ENCODE results near the gene FOXN4. TPM values are rescaled to one million over a fixed set of nuclear protein-coding genes. Genes with fewer than 3 reads are reported as not detected.

The FOXN4 gene
- total and polyA plus RNA-seq, 2 donors (not counting 3 experiments of a cell fraction or from before 2014, with no cell fraction given) = not detected

DNA sequence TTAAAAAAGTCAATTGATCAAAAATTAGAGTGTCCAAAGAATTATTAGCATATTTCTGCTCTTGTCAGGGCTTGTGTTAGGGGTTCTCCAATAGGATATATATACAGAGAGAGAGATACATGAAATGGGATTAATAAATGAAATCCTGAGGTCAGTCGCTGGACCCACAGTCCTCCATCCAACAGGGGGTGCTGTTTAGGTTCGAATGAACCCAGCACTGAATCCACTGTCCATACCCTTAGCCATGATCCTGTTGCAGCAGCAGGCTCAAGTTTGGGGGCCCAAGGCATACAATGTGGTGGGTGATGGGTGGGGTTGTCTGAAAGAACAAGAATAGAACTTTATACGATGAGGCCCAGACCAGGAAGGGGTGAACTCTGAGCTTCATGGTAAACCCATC lies 37.8 kb upstream of the FOXN4 start:
- ChIA-PET POLR2A (no interaction called here), CTCF (interaction anchor here (0.8 kb wide), 1 partner anchor 81 kb away, joined by 3 read pairs; no protein-coding TSS in a partner anchor)
- dilution Hi-C loops (cut with MboI; ENCODE audit: extremely low pct_ligation_motif_present, low sequenced_read_pairs) (no loop called here), intact Hi-C loops (cut with micrococcal nuclease) (no loop called here)
- Histone ChIP-seq H3K27me3 (ENCODE audit: control insufficient read depth in 2 of 2, insufficient read depth in 2 of 2, low read length in 2 of 2) (no peaks in the 10 kb centered on the region), H3K9me1 (replicated peaks; ENCODE audit: control insufficient read depth, extremely low read depth, insufficient read depth, low read length) (no peaks in the 10 kb centered on the region), H4K20me1 (replicated peaks; ENCODE audit: control insufficient read depth, extremely low read depth, insufficient read depth, low read length) (no peaks in the 10 kb centered on the region), H3K9ac (replicated peaks; ENCODE audit: extremely low read depth, insufficient read depth, low read length) (no peak overlapping the region), H3K36me3 (ENCODE audit: control insufficient read depth in 2 of 2, extremely low read depth in 1 of 2, insufficient read depth in 2 of 2, low read length in 2 of 2) (no peaks in the 10 kb centered on the region), H2AFZ (ENCODE audit: low read depth, low read length) (no peak overlapping the region), H3K4me1 (ENCODE audit: control insufficient read depth, extremely low read depth, insufficient read depth, low read length) (no peaks in the 10 kb centered on the region), H3K4me3 (replicated peaks in 1 of 3; ENCODE audit: insufficient read depth in 1 of 3, low read depth in 1 of 3, low read length in 3 of 3) (no peak overlapping the region), H3K4me2 (ENCODE audit: insufficient read depth, low read length) (no peak overlapping the region), H3K79me2 (ENCODE audit: control insufficient read depth, insufficient read depth, low read length) (no peaks in the 10 kb centered on the region), H3K9me3 (replicated peaks; ENCODE audit: control insufficient read depth, insufficient read depth, low read length) (no peaks in the 10 kb centered on the region), H3K27ac (ENCODE audit: insufficient read depth, low read depth, low read length) (no peak overlapping the region)
- no peak for TF ChIP-seq CTCF (IDR thresholded peaks at IDR 0.05; ENCODE audit: extremely low read depth in 1 of 2, insufficient read depth in 1 of 2, low read depth in 1 of 2, low read length in 2 of 2)
- TF ChIP-seq, protein P1, sequence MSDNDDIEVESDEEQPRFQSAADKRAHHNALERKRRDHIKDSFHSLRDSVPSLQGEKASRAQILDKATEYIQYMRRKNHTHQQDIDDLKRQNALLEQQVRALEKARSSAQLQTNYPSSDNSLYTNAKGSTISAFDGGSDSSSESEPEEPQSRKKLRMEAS (IDR thresholded peaks at IDR 0.05; ENCODE audit: insufficient read depth, insufficient read length) = no peak
- no peak for TF ChIP-seq POLR2A (IDR thresholded peaks at IDR 0.05; ENCODE audit: low read depth, low read length)
- TF ChIP-seq FOS (IDR thresholded peaks at IDR 0.05; ENCODE audit: borderline replicate concordance, insufficient read depth, low read length) = no peak
- TF ChIP-seq EZH2 (IDR thresholded peaks at IDR 0.05; ENCODE audit: borderline replicate concordance, low read depth, low read length, severe bottlenecking) = no peak
- no peak for TF ChIP-seq POLR2AphosphoS5 (IDR thresholded peaks at IDR 0.05; ENCODE audit: insufficient read depth, low read depth, low read length)
- TF ChIP-seq JUN (IDR thresholded peaks at IDR 0.05; ENCODE audit: borderline replicate concordance, insufficient read depth, insufficient read length, low read depth) = no peak
- no peak for TF ChIP-seq GATA2 (IDR thresholded peaks at IDR 0.05; ENCODE audit: insufficient read depth, insufficient read length, low read depth, low read length)
- TF ChIP-seq MYC (IDR thresholded peaks at IDR 0.05; ENCODE audit: low read depth, low read length) = no peak
- no TSS peak for BruUV-seq (replicated peaks)
- DNase-seq (ENCODE audit: low read depth, low spot score) = no peak
- no peak for FAIRE-seq

Data from endothelial cell of umbilical vein (primary cell).